Measurements from ENCODE around the gene ZHX3.

ZHX3 gene

DNA sequence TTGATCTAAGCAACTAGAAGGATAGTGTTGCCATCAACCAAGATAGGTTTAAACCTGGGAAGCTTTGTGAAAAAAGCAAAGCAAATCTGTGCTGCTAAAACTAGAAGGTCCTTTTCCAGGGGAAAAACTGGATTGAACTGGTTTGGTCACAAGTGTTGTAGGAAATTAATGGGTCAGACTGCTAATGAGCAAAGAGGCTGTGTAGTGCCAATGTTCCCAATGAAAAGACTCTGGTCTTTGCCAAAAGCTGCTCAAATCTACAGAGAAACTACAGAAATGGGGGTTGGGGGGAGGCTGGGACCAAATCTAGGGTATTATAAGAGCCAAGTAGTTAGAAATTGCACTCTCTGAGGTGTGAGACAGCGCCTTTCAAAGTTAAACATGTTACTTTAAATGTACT, 95.2 kb downstream of the ZHX3 start:
- no peak for TF ChIP-seq CTCF (IDR thresholded peaks at IDR 0.05)

GRCh38 chr20:41221614-41222218, 95.8 kb downstream of the ZHX3 start:
- no peak for TF ChIP-seq CTCF (IDR thresholded peaks at IDR 0.05)

- TF ChIP-seq CTCF (IDR thresholded peaks at IDR 0.05): no peak
These were observed 97.7 kb downstream of the ZHX3 start for GRCh38 chr20:41219824-41220223.

DNA sequence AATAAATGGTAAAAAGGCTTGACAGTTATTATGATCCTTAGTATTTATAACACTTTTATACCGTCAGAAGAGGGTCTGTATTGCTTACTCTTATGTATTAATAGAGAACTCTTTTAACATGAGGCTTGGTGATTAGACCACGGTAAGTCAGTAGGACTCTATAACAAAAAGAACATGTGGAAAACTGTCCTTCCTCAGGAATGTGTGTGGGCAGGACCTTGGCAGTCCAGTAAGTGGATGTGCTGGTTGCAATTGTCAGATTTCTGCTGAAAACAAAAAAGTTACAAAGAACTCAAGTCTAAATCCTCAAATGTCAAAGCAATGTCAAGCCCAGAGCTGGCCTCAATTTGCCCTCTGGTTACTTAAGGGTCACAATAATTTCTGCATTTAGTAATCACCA, 99.1 kb downstream of the ZHX3 start:
- no peak for TF ChIP-seq CTCF (IDR thresholded peaks at IDR 0.05)

DNA sequence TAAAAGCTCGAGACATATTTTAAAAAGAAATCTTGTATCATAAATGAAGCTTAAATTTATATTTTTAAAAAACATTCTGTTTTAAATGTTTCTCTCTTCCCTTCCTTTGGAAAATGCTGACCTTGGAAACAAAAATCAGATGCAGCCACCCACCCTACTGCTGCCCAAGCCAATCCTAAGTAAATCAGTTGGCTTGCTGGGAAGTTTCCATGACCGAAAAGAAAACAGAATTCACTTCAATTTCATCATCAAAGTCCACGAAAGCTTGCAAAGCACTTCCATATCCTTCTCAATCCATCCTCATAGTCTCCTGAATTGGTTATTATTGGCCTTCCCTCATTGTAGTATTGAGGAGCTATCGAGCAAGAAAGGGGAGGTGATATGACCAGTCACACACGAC, 100.1 kb downstream of the ZHX3 start:
- TF ChIP-seq CTCF (IDR thresholded peaks at IDR 0.05): no peak

- TF ChIP-seq CTCF (IDR thresholded peaks at IDR 0.05): no peak
These were observed 102.9 kb downstream of the ZHX3 start for GRCh38 chr20:41214666-41215065.

- TF ChIP-seq CTCF (IDR thresholded peaks at IDR 0.05): no peak
These were observed 103.3 kb downstream of the ZHX3 start for GRCh38 chr20:41214202-41214601.
